Uterus (tissue), 4 donors: Measurements from ENCODE around the gene FBLN1. TPM values are rescaled to one million over a fixed set of nuclear protein-coding genes. Genes with fewer than 3 reads are reported as not detected.
"Not testable (repeated sequence)": the region's sequence is repeated elsewhere in the genome, so short reads cannot be mapped to it uniquely, and the experiment has no call there.

ENCODE experiments used
- DNase-seq, 2 donors: peaks; one replicate each; pipeline ENCODE4 v3.0.0-alpha.2; 2019 to 2020
- H3K27ac ChIP-seq, 2 donors: fragments of 200-600 bp; sonication (generic); 1 replicate in 1 of 2; 2 replicates in 1 of 2; pipeline ENCODE4 v1.5.1; 2016 to 2018
- H3K27me3 ChIP-seq, 2 donors: fragments of 200-600 bp; sonication (generic); one replicate each; pipeline ENCODE4 v1.5.1; 2018 to 2019; ENCODE audit warnings: control low read depth in 1 of 2
- H3K36me3 ChIP-seq, 2 donors: fragments of 200-600 bp; sonication (generic); one replicate each; pipeline ENCODE4 v1.5.1; 2019; ENCODE audit warnings: control low read depth in 1 of 2
- H3K4me1 ChIP-seq, 2 donors: fragments of 200-600 bp; sonication (generic); one replicate each; pipeline ENCODE4 v1.5.1; 2018 to 2019; ENCODE audit warnings: control low read depth in 1 of 2
- H3K4me3 ChIP-seq, 2 donors: fragments of 200-600 bp; sonication (generic); 1 replicate in 1 of 2; 2 replicates in 1 of 2; pipeline ENCODE4 v1.5.1; 2018 to 2019; ENCODE audit warnings: mild to moderate bottlenecking in 1 of 2
- H3K9me3 ChIP-seq, 2 donors: fragments of 200-600 bp; sonication (generic); one replicate each; pipeline ENCODE4 v1.5.1; 2019; ENCODE audit warnings: control low read depth in 1 of 2
- CTCF ChIP-seq, 4 experiments: fragments of 200-600 bp in 2 of 4; fragments of 450-650 bp in 2 of 4; sonication (generic) in 2 of 4; IDR thresholded peaks; one replicate each; pipeline ENCODE4 v1.5.1; 2016 to 2019; ENCODE audit warnings: antibody characterized with exemption in 4 of 4, mild to moderate bottlenecking in 2 of 4, moderate library complexity in 1 of 4
- POLR2A ChIP-seq, 2 donors: fragments of 450-650 bp; IDR thresholded peaks; one replicate each; pipeline ENCODE4 v1.6.1; 2016; ENCODE audit warnings: antibody characterized with exemption in 2 of 2, mild to moderate bottlenecking in 1 of 2, moderate library complexity in 1 of 2
- intact Hi-C: fragments of 100-400 bp; cut with DNase I; formaldehyde crosslinking; loops from one replicate; pipeline ENCODE4 v1.15.1; 2023; ENCODE audit warnings: low total_unique reads
- total RNA-seq, 4 donors: library from RNA; depleted of rRNA in 3 of 4; stranded (reverse); fragments of >200 nt in 3 of 4; gene quantifications; one replicate each; pipeline versions ENCODE4 v1.1.0 to v1.2.4, GENCODE V29; 2014 to 2023
- donor health status: DM: yes; HTN: yes; CAD: no.

Gene FBLN1
- total RNA-seq, 4 donors from 2014 or later = 388 to 644 (median 479) TPM

DNA sequence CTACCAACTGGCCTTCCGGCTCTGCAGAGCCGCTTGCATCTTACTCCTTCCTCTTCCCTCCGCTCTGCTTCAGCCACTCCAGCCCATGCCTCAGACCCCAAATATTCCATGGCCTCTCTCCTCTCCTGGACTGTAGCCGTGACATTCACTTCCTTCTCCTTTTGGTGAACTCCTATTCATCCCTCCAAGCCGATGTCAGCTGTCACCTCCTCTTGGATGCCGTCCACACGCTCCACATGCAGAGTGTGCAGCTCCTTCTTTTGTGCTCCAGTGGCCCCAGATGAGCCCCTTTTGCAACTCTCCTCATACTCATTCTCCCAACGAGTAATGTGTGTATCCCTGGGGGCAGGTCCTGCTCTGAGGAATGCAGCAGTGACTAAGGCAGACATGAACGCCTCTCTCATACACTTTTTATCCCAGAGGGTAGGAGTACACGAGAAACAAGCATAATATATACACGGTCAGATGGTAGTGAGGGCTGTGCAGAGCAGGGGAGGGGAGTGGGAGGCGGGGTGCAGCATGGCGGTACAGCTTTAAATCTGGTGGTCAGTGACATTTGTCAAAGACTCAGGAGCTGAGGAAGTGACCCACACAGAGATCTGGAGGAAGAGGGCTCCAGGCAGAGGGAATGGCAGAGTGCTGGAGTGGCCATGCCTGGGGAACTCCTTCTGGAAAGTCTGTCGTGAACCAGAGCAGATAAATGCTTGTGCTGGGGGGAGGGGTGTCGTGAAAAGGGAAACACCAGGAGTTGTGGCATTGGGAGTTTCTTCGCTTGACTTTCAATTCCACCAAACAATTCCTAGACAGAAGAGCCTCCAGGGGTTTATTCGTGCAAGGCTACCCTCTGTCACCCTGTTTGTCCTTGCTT, 85.2 kb downstream of the FBLN1 start:
- intact Hi-C loops = no loop called here
- TF ChIP-seq POLR2A (IDR thresholded peaks at IDR 0.05) (no peak), CTCF (IDR thresholded peaks at IDR 0.05) (no peak)
- Histone ChIP-seq H3K27ac (no peak overlapping the region), H3K27me3 (no peaks in the 10 kb centered on the region), H3K9me3 (no peaks in the 10 kb centered on the region), H3K4me1 (no peaks in the 10 kb centered on the region), H3K36me3 (no peaks in the 10 kb centered on the region), H3K4me3 (no peak overlapping the region)
- DNase-seq = no peak

- TF ChIP-seq CTCF (IDR thresholded peaks at IDR 0.05) (no peak), POLR2A (IDR thresholded peaks at IDR 0.05) (no peak)
- Histone ChIP-seq H3K4me1 (no peaks in the 10 kb centered on the region), H3K4me3 (no peak overlapping the region), H3K36me3 (no peaks in the 10 kb centered on the region), H3K27ac (no peak overlapping the region), H3K27me3 (no peaks in the 10 kb centered on the region), H3K9me3 (no peaks in the 10 kb centered on the region)
- DNase-seq = no peak
- intact Hi-C loops = no loop called here
Measured at GRCh38 chr22:45589556-45589955, 86.9 kb downstream of the FBLN1 start.

GRCh38 chr22:45590262-45590661, 87.6 kb downstream of the FBLN1 start:
- Histone ChIP-seq H3K4me1 (no peaks in the 10 kb centered on the region), H3K27me3 (no peaks in the 10 kb centered on the region), H3K4me3 (no peak overlapping the region), H3K36me3 (no peaks in the 10 kb centered on the region), H3K27ac (no peak overlapping the region), H3K9me3 (no peaks in the 10 kb centered on the region)
- intact Hi-C loops = no loop called here
- no peak for DNase-seq
- no peak for TF ChIP-seq POLR2A (IDR thresholded peaks at IDR 0.05)
- TF ChIP-seq CTCF (IDR thresholded peaks at IDR 0.05) = no peak

DNA sequence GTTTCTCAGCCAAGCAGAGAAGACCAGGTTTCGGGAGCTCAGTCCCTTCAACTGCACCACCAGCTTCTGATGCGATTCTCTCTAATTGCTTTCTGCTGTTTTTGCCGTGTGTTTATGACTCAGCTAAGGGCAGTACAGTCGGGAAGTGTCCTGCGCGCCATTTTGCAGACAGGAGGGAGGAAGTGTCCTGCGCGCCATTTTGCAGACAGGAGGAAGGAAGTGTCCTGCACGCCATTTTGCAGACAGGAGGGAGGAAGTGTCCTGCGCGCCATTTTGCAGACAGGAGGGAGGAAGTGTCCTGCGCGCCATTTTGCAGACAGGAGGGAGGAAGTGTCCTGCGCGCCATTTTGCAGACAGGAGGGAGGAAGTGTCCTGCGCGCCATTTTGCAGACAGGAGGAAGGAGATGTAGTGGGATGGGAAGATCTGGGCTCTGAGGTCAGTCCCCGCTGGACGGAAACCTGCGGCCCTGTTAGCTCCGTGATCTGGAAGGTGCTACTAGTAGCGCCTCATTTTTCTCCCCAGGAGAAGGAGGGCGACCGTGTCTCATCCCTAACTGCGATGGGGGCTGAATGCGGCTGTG, 89.0 kb downstream of the FBLN1 start:
- H3K9me3 ChIP-seq, H3K4me1 ChIP-seq, H3K36me3 ChIP-seq, DNase-seq, H3K27me3 ChIP-seq, H3K27ac ChIP-seq, intact Hi-C loops, H3K4me3 ChIP-seq: not testable (repeated sequence)

- no peak for DNase-seq
- Histone ChIP-seq H3K36me3 (no peaks in the 10 kb centered on the region), H3K4me1 (no peaks in the 10 kb centered on the region), H3K27ac (no peak overlapping the region), H3K9me3 (no peaks in the 10 kb centered on the region), H3K4me3 (no peak overlapping the region), H3K27me3 (no peaks in the 10 kb centered on the region)
- intact Hi-C loops = no loop called here
- TF ChIP-seq POLR2A (IDR thresholded peaks at IDR 0.05) = no peak
- no peak for TF ChIP-seq CTCF (IDR thresholded peaks at IDR 0.05)
Measured at GRCh38 chr22:45594123-45594941, 91.6 kb downstream of the FBLN1 start.
